IMR-90 (cell line): ENCODE measurements around the gene CDK14. TPM values are rescaled to one million over a fixed set of nuclear protein-coding genes. Genes with fewer than 3 reads are reported as not detected.

Experiments used
- ATAC-seq: fragments of 200-7000 bp; cut with Tn5 transposase; 2 replicates; pipeline ENCODE4 v1.9.1; 2020; ENCODE audit warnings: low read depth, mild to moderate bottlenecking, moderate library complexity
- BruUV-seq: library from RNA; stranded (reverse); fragments of 400-500 nt; replicated peaks from 2 replicates; lab custom pipeline; 2021; lab: Mats Ljungman, UMichigan
- CTCF ChIA-PET: fragments of 300-600 bp; formaldehyde crosslinking; extraction: SDS; loops from one replicate; lab custom pipeline; 2021; ENCODE audit warnings: antibody characterized with exemption; lab: Yijun Ruan, JAX
- POLR2A ChIA-PET: fragments of 300-600 bp; sonication (Branson Sonifier 250); formaldehyde crosslinking; loops from one replicate; lab custom pipeline; 2022; ENCODE audit warnings: antibody characterized with exemption; ENCODE audit not compliant: unreplicated experiment; lab: Charles Lee
- DNase-seq: peaks from one replicate; pipeline ENCODE4 v3.0.0; 2013
- H2AFZ ChIP-seq: replicated peaks from 2 replicates; pipeline ENCODE3; 2013; ENCODE audit warnings: low read length, mild to moderate bottlenecking; ENCODE audit not compliant: poor library complexity
- H2AK5ac ChIP-seq: 2 replicates; pipeline ENCODE4 v1.6.1; 2013; ENCODE audit warnings: low read depth, low read length, inconsistent platforms
- H2AK9ac ChIP-seq: replicated peaks from 2 replicates; pipeline ENCODE3; 2013; ENCODE audit warnings: mild to moderate bottlenecking, low read depth, low read length, moderate library complexity; ENCODE audit not compliant: poor library complexity
- H2BK120ac ChIP-seq: 2 replicates; pipeline ENCODE4 v1.6.1; 2013; ENCODE audit warnings: low read depth, low read length, inconsistent platforms
- H2BK15ac ChIP-seq: 3 replicates; pipeline ENCODE4 v1.6.1; 2013; ENCODE audit warnings: low read depth, low read length, inconsistent platforms
- H2BK20ac ChIP-seq: 2 replicates; pipeline ENCODE4 v1.6.1; 2013; ENCODE audit warnings: low read depth, mild to moderate bottlenecking, inconsistent platforms, low read length, moderate library complexity
- H2BK5ac ChIP-seq: 2 replicates; pipeline ENCODE4 v1.6.1; 2013; ENCODE audit warnings: mild to moderate bottlenecking, low read depth, low read length, inconsistent platforms; ENCODE audit not compliant: poor library complexity, severe bottlenecking
- H3K14ac ChIP-seq: replicated peaks from 2 replicates; pipeline ENCODE4 v1.6.1; 2013; ENCODE audit warnings: low read depth, low read length, inconsistent platforms
- H3K18ac ChIP-seq: 2 replicates; pipeline ENCODE4 v1.6.1; 2013; ENCODE audit warnings: low read depth, low read length, control low read depth
- H3K23ac ChIP-seq: 2 replicates; pipeline ENCODE4 v1.6.1; 2013; ENCODE audit warnings: low read depth, low read length, inconsistent platforms
- H3K27ac ChIP-seq: 2 replicates; pipeline ENCODE4 v1.5.1; 2013; ENCODE audit warnings: mild to moderate bottlenecking, control low read depth, low read length; ENCODE audit not compliant: insufficient read depth
- H3K27me3 ChIP-seq: 2 replicates; pipeline ENCODE4 v1.6.1; 2013; ENCODE audit warnings: low read length; ENCODE audit not compliant: control insufficient read depth, insufficient read depth
- H3K36me3 ChIP-seq: 2 replicates; pipeline ENCODE4 v1.6.1; 2013; ENCODE audit warnings: low read length, mixed read lengths; ENCODE audit not compliant: control insufficient read depth, insufficient read depth
- H3K4ac ChIP-seq: 2 replicates; pipeline ENCODE4 v1.6.1; 2013; ENCODE audit warnings: low read depth, low read length, inconsistent platforms
- H3K4me1 ChIP-seq: 2 replicates; pipeline ENCODE4 v1.6.1; 2013; ENCODE audit warnings: low read length, mixed read lengths; ENCODE audit not compliant: control insufficient read depth, insufficient read depth
- H3K4me2 ChIP-seq: 2 replicates; pipeline ENCODE4 v1.6.1; 2013; ENCODE audit warnings: low read depth, mild to moderate bottlenecking, control low read depth, low read length, moderate library complexity
- H3K4me3 ChIP-seq: 2 replicates; pipeline ENCODE4 v1.5.1; 2013; ENCODE audit warnings: low read depth, mild to moderate bottlenecking, control low read depth, low read length, moderate library complexity; ENCODE audit not compliant: insufficient read depth
- H3K56ac ChIP-seq: 2 replicates; pipeline ENCODE4 v1.6.1; 2013; ENCODE audit warnings: low read length, inconsistent platforms; ENCODE audit not compliant: insufficient read depth; ENCODE audit errors: extremely low read depth
- H3K79me1 ChIP-seq, 2 experiments: 2 replicates each; pipeline ENCODE4 v1.6.1; 2013; ENCODE audit warnings: low read length in 2 of 2, inconsistent platforms in 1 of 2, low read depth in 1 of 2
- H3K9ac ChIP-seq: 2 replicates; pipeline ENCODE4 v1.6.1; 2013; ENCODE audit warnings: low read depth, low read length, control low read depth
- H3K9me1 ChIP-seq: 2 replicates; pipeline ENCODE4 v1.6.1; 2013; ENCODE audit warnings: low read length, inconsistent platforms; ENCODE audit not compliant: insufficient read depth
- H3K9me3 ChIP-seq: 2 replicates; pipeline ENCODE4 v1.6.1; 2013; ENCODE audit warnings: low read length; ENCODE audit not compliant: control insufficient read depth, insufficient read depth
- H4K20me1 ChIP-seq: 2 replicates; pipeline ENCODE4 v1.6.1; 2013; ENCODE audit warnings: low read length, inconsistent platforms; ENCODE audit not compliant: insufficient read depth
- H4K5ac ChIP-seq: 2 replicates; pipeline ENCODE4 v1.6.1; 2013; ENCODE audit warnings: mild to moderate bottlenecking, low read depth, low read length, control low read depth
- H4K8ac ChIP-seq, 2 experiments: 2 replicates each; pipeline ENCODE4 v1.6.1; 2013; ENCODE audit warnings: low read depth in 2 of 2, low read length in 2 of 2, control low read depth in 1 of 2, inconsistent platforms in 1 of 2
- H4K91ac ChIP-seq: 2 replicates; pipeline ENCODE4 v1.6.1; 2013; ENCODE audit warnings: low read depth, low read length, inconsistent platforms; ENCODE audit not compliant: insufficient read depth
- BHLHE40 ChIP-seq: fragments of 150-350 bp; IDR thresholded peaks from 2 replicates; pipeline ENCODE4 v1.6.1; 2016; ENCODE audit warnings: mild to moderate bottlenecking, low read depth, low read length
- CEBPB ChIP-seq: IDR thresholded peaks from 2 replicates; pipeline ENCODE4 v1.6.1; 2012; ENCODE audit warnings: low read depth, low read length, improper control_type of control experiment
- CTCF ChIP-seq: conservative IDR thresholded peaks from 2 replicates; pipeline ENCODE4 v1.5.1; 2012; ENCODE audit warnings: mild to moderate bottlenecking, low read depth, low read length, improper control_type of control experiment
- ELK1 ChIP-seq: fragments of 150-350 bp; IDR thresholded peaks from 2 replicates; pipeline ENCODE4 v1.6.1; 2016; ENCODE audit warnings: low read depth, mild to moderate bottlenecking, low read length, moderate library complexity, borderline replicate concordance
- FOS ChIP-seq: fragments of 150-350 bp; IDR thresholded peaks from 2 replicates; pipeline ENCODE4 v1.6.1; 2016; ENCODE audit warnings: low read depth, low read length
- MAFK ChIP-seq: IDR thresholded peaks from 2 replicates; pipeline ENCODE4 v1.6.1; 2012; ENCODE audit warnings: low read depth, low read length, improper control_type of control experiment
- MAZ ChIP-seq: IDR thresholded peaks from 2 replicates; pipeline ENCODE4 v1.6.1; 2012; ENCODE audit warnings: low read depth, mild to moderate bottlenecking, low read length, improper control_type of control experiment, moderate library complexity, borderline replicate concordance
- MXI1 ChIP-seq: IDR thresholded peaks from 2 replicates; pipeline ENCODE4 v1.6.1; 2012; ENCODE audit warnings: low read depth, mild to moderate bottlenecking, low read length, moderate library complexity, borderline replicate concordance
- NFE2L2 ChIP-seq: fragments of 150-350 bp; IDR thresholded peaks from 2 replicates; pipeline ENCODE4 v1.6.1; 2016; ENCODE audit warnings: low read depth, mild to moderate bottlenecking, low read length
- POLR2A ChIP-seq: IDR thresholded peaks from 2 replicates; pipeline ENCODE4 v1.6.1; 2012; ENCODE audit warnings: mild to moderate bottlenecking, low read depth, low read length
- RAD21 ChIP-seq: IDR thresholded peaks from 2 replicates; pipeline ENCODE4 v1.6.1; 2012; ENCODE audit warnings: low read length, improper control_type of control experiment
- RCOR1 ChIP-seq: IDR thresholded peaks from 2 replicates; pipeline ENCODE4 v1.6.1; 2012; ENCODE audit warnings: mild to moderate bottlenecking, low read length, improper control_type of control experiment; ENCODE audit not compliant: insufficient replicate concordance
- SMC3 ChIP-seq: fragments of 150-350 bp; IDR thresholded peaks from 2 replicates; pipeline ENCODE4 v1.6.1; 2016; ENCODE audit warnings: low read depth, mild to moderate bottlenecking, antibody characterized with exemption, low read length, moderate library complexity
- USF2 ChIP-seq: fragments of 150-350 bp; IDR thresholded peaks from 2 replicates; pipeline ENCODE4 v1.6.1; 2017; ENCODE audit warnings: mild to moderate bottlenecking, antibody characterized with exemption, low read length, low read depth
- WGBS, 2 experiments: methylation state at CpG; one replicate each; pipeline versions ENCODE4 v1.1.5 to v1.1.7; 2013; ENCODE audit warnings: missing lambda C conversion rate in 2 of 2; ENCODE audit not compliant: insufficient read length in 1 of 2; ENCODE audit errors: extremely low coverage in 2 of 2; 5-methylcytosine and 5-hydroxymethylcytosine counted together
- dilution Hi-C: fragments of 300-500 bp; cut with HindIII; formaldehyde crosslinking; loops from one replicate; pipeline ENCODE4 v1.14.3; 2018; ENCODE audit warnings: low sequenced_read_pairs; ENCODE audit not compliant: unreplicated experiment
- in situ Hi-C: fragments of 300-500 bp; cut with MboI; formaldehyde crosslinking; loops from 3 replicates; pipeline ENCODE4 v1.14.3; 2019; ENCODE audit warnings: low sequenced_read_pairs, inconsistent platforms, mixed read lengths
- intact Hi-C: fragments of 100-400 bp; cut with micrococcal nuclease; formaldehyde crosslinking; loops from 2 replicates; pipeline ENCODE4 v1.10.0; 2022
- polyA plus RNA-seq, 3 experiments: library from polyadenylated mRNA; depleted of rRNA; stranded (reverse); fragments of >200 nt; gene quantifications; 2 replicates each; pipeline ENCODE4 v1.2.3, GENCODE V29; 2012; ENCODE audit warnings: low replicate concordance in 1 of 3
- total RNA-seq: library from RNA; depleted of rRNA; stranded (reverse); fragments of >200 nt; gene quantifications from 2 replicates; pipeline ENCODE4 v1.2.3, GENCODE V29; 2012

The CDK14 gene
- total and polyA plus RNA-seq, 2 of the 4 experiments (the other 2 are of a cell fraction): 10.1 to 29.6 TPM

- Histone ChIP-seq H3K27me3 (no peaks in the 10 kb centered on the region), H4K91ac (peak overlapping the region; percentile 17), H3K18ac (peak overlapping the region; percentile 46), H2AK9ac (peak overlapping the region; percentile 8), H3K9ac (peak overlapping the region; percentile 26; the same call in 1 of the 2 replicates), H3K4me3 (no peak overlapping the region), H3K4me2 (peak overlapping the region; percentile 22; the same call in 1 of the 2 replicates), H4K5ac (peak overlapping the region; percentile 74; the same call in 1 of the 2 replicates), H3K14ac (peak overlapping the region; percentile 31; the same call in 1 of the 2 replicates), H3K9me1 (peaks cover 9% of the 10 kb centered on the region; the same call in 1 of the 2 replicates), H2AK5ac (peak overlapping the region; percentile 67), H3K56ac (no peak overlapping the region), H2AFZ (peak overlapping the region; percentile 79), H4K20me1 (no peaks in the 10 kb centered on the region), H3K36me3 (no peaks in the 10 kb centered on the region), H2BK5ac (peak overlapping the region; percentile 53), H2BK120ac (peak overlapping the region; percentile 35; the same call in 1 of the 2 replicates), H3K79me1 (no peaks in the 10 kb centered on the region), H4K8ac (peak overlapping the region; percentile 26 to 67; a peak in 3 of 4 replicates), H3K23ac (peak overlapping the region; percentile 63; the same call in 1 of the 2 replicates), H3K4ac (peak overlapping the region; percentile 65), H3K27ac (peak overlapping the region; percentile 13; the same call in 1 of the 2 replicates), H2BK20ac (peak overlapping the region; percentile 62), H3K9me3 (no peaks in the 10 kb centered on the region), H3K4me1 (peaks cover 11% of the 10 kb centered on the region), H2BK15ac (peak overlapping the region; percentile 48; the same call in 2 of the 3 replicates)
- in situ Hi-C loops (no loop called here), intact Hi-C loops (no loop called here), dilution Hi-C loops (no loop called here)
- no CpG with 5 or more reads among the region's 2 CpGs for WGBS, 2 experiments
- CTCF ChIA-PET: interaction anchor here (0.6 to 0.9 kb wide), 2 partner anchors 39 to 437 kb away, joined by 3 to 6 read pairs; no protein-coding TSS in a partner anchor
- DNase-seq (peak; percentile 22), ATAC-seq (peak; percentile 60)
- TF ChIP-seq CEBPB: no peak
- TF ChIP-seq NFE2L2: no peak
- TF ChIP-seq FOS: no peak
- TF ChIP-seq CTCF: no peak
- no peak for TF ChIP-seq POLR2A
- no peak for TF ChIP-seq MXI1
- TF ChIP-seq RCOR1: no peak
- no peak for TF ChIP-seq BHLHE40
- no peak for TF ChIP-seq SMC3
- TF ChIP-seq MAFK: no peak
- no peak for TF ChIP-seq ELK1
- TF ChIP-seq USF2: no peak
- no peak for TF ChIP-seq MAZ
- TF ChIP-seq RAD21: no peak
- no TSS peak for BruUV-seq
- POLR2A ChIA-PET: no interaction called here
Observed at GRCh38 chr7:91248996-91249395, 652.9 kb downstream of the CDK14 start.
